ENCODE results near the gene PDE7B. TPM values are rescaled to one million over a fixed set of nuclear protein-coding genes. Genes with fewer than 3 reads are reported as not detected.

PDE7B gene
- total RNA-seq, 4 donors from 2014 or later, result 3.4 to 15.4 (median 9.3) TPM

DNA sequence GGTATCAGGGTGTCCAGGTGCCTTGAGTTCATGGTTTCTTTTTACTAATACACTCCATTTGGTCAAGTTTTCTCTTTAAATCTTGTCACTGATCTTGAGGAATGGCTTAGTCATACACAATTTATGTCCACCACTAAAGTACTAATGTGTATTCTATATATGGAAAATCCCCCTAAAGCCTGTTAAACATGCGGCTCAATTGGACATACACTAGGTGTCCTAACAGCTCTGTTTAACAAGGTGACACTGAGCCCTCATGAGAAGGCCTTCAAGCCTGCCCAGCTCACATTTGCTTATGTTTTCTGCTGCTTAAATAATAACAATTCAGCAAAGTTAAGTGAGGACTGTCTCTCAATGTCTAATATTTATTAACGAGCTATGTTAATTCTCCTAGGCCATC, 31.5 kb downstream of the PDE7B start:
- Histone ChIP-seq H3K27ac (replicated peaks in 1 of 4) (no peak overlapping the region), H3K9me3 (no peaks in the 10 kb centered on the region), H3K4me1 (peaks cover 0 to 13% (median 4%) of the 10 kb centered on the region in 4 donors), H3K36me3 (no peaks in the 10 kb centered on the region), H3K4me3 (no peak overlapping the region), H3K27me3 (no peaks in the 10 kb centered on the region)
- TF ChIP-seq, protein P1, sequence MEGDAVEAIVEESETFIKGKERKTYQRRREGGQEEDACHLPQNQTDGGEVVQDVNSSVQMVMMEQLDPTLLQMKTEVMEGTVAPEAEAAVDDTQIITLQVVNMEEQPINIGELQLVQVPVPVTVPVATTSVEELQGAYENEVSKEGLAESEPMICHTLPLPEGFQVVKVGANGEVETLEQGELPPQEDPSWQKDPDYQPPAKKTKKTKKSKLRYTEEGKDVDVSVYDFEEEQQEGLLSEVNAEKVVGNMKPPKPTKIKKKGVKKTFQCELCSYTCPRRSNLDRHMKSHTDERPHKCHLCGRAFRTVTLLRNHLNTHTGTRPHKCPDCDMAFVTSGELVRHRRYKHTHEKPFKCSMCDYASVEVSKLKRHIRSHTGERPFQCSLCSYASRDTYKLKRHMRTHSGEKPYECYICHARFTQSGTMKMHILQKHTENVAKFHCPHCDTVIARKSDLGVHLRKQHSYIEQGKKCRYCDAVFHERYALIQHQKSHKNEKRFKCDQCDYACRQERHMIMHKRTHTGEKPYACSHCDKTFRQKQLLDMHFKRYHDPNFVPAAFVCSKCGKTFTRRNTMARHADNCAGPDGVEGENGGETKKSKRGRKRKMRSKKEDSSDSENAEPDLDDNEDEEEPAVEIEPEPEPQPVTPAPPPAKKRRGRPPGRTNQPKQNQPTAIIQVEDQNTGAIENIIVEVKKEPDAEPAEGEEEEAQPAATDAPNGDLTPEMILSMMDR (IDR thresholded peaks at IDR 0.05), result no peak
- TF ChIP-seq POLR2A (IDR thresholded peaks at IDR 0.05; ENCODE audit: low read depth), result no peak
- no peak for TF ChIP-seq POLR2AphosphoS5 (IDR thresholded peaks at IDR 0.05)
- TF ChIP-seq EP300 (IDR thresholded peaks at IDR 0.05), result no peak
- no peak for DNase-seq (ENCODE audit: extremely low spot score)
- 78% methylated on average over 2 of the region's 2 CpGs for WGBS
- intact Hi-C loops (cut with DNase I), result no loop called here

DNA sequence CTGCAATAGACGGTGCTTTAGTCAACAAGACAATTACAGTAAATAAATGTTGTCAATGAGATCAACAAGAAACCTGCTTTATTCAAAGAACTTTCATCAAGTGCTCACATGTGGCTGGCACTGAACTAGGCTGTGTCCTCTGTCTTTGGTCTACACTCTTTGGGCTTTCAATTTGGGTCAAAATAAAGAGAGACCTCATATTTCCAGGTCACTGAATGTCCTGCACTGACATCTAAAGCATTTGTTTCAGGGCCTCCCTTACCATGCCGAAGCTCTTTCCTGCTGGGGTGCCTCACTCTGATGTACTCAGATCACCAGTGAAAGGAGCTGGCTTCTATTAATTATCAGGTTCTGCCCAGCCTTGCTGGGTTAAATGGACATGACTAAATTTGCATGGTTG, 32.0 kb downstream of the PDE7B start:
- Histone ChIP-seq H3K36me3 (no peaks in the 10 kb centered on the region), H3K4me1 (peaks cover 0 to 13% (median 4%) of the 10 kb centered on the region in 4 donors), H3K4me3 (no peak overlapping the region), H3K27me3 (no peaks in the 10 kb centered on the region), H3K9me3 (no peaks in the 10 kb centered on the region), H3K27ac (replicated peaks in 1 of 4) (no peak overlapping the region)
- TF ChIP-seq POLR2AphosphoS5 (IDR thresholded peaks at IDR 0.05), result no peak
- no peak for TF ChIP-seq POLR2A (IDR thresholded peaks at IDR 0.05; ENCODE audit: low read depth)
- no peak for TF ChIP-seq EP300 (IDR thresholded peaks at IDR 0.05)
- TF ChIP-seq, protein P1 (IDR thresholded peaks at IDR 0.05), result no peak
- 78% methylated on average over 2 of the region's 2 CpGs for WGBS
- intact Hi-C loops (cut with DNase I), result no loop called here
- DNase-seq (ENCODE audit: extremely low spot score), result no peak

DNA sequence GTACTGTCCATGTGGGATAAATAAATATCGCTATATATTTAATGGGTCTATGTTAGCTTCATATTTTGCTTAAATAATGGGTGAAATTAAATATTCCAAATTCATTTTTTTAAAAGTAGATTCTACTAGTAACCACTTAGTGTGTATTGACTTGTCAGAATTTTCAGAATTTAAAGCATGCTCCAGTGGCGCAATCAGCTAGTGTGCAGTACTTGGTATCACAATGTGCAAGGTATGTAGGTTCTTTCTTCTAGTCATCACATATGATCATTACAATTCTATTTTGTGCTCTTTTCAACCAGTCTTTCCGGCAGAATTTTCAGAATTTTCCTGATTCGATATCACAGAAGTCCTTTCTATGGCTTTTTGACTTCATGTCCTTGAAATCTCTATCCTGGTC, 32.6 kb downstream of the PDE7B start:
- Histone ChIP-seq H3K4me1 (peaks cover 0 to 13% (median 4%) of the 10 kb centered on the region in 4 donors), H3K36me3 (no peaks in the 10 kb centered on the region), H3K9me3 (no peaks in the 10 kb centered on the region), H3K27me3 (no peaks in the 10 kb centered on the region), H3K27ac (replicated peaks in 1 of 4) (no peak overlapping the region), H3K4me3 (no peak overlapping the region)
- TF ChIP-seq EP300 (IDR thresholded peaks at IDR 0.05) (no peak), POLR2AphosphoS5 (IDR thresholded peaks at IDR 0.05) (no peak), POLR2A (IDR thresholded peaks at IDR 0.05; ENCODE audit: low read depth) (no peak)
- TF ChIP-seq, protein P1 (IDR thresholded peaks at IDR 0.05), result no peak
- WGBS, result 96% methylated on average over 4 of the region's 4 CpGs
- DNase-seq (ENCODE audit: extremely low spot score), result no peak
- intact Hi-C loops (cut with DNase I), result no loop called here

DNA sequence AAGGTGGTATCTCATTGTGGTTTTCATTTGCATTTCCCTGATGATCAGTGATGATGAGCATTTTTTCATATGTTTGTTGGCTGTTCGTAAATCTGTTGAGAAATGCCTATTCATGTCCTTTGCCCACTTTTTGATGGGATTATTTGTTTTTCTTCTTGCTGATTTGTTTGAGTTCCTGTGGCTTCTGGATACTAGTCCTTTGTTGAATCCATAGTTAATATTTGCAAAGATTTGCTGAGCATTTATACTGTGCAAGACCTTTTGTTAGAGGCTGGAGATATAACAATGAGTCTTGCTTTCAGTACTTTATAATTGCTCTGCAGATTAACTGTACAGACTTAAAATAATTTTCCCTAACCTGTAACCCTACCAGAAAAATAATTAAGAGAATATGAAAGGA, 35.6 kb downstream of the PDE7B start:
- 93% methylated on average over 1 of the region's 1 CpG for WGBS

More for the DNA sequence above, 35.6 kb downstream of the PDE7B start:
- no peak for DNase-seq (ENCODE audit: extremely low spot score)
- Histone ChIP-seq H3K36me3 (no peaks in the 10 kb centered on the region), H3K4me1 (peaks cover 0 to 2% (median 0%) of the 10 kb centered on the region in 4 donors), H3K4me3 (no peak overlapping the region), H3K27me3 (no peaks in the 10 kb centered on the region), H3K27ac (replicated peaks in 1 of 4) (no peak overlapping the region), H3K9me3 (no peaks in the 10 kb centered on the region)
- intact Hi-C loops (cut with DNase I), result no loop called here
- TF ChIP-seq, protein P1 (IDR thresholded peaks at IDR 0.05), result no peak
- TF ChIP-seq EP300 (IDR thresholded peaks at IDR 0.05), result no peak
- TF ChIP-seq POLR2A (IDR thresholded peaks at IDR 0.05; ENCODE audit: low read depth), result no peak
- no peak for TF ChIP-seq POLR2AphosphoS5 (IDR thresholded peaks at IDR 0.05)
